ENCODE data around the gene UNC13B. TPM values are rescaled to one million over a fixed set of nuclear protein-coding genes. Genes with fewer than 3 reads are reported as not detected.
"Not testable (repeated sequence)": the region's sequence is repeated elsewhere in the genome, so short reads cannot be mapped to it uniquely, and the experiment has no call there.

The UNC13B gene
- total and polyA plus RNA-seq, 5 donors from 2014 or later = 0.14 to 0.96 (median 0.20) TPM; not detected in 2

GRCh38 chr9:35398651-35399335 is 237.0 kb downstream of the UNC13B start:
- ATAC-seq (ENCODE audit: low read depth in 2 of 2) (no peak), DNase-seq (no peak)
- Mint-ChIP-seq H3K27ac (no peak overlapping the region), H3K27me3 (peaks cover 1% of the 10 kb centered on the region), H3K9me3 (no peaks in the 10 kb centered on the region), H3K4me3 (no peak overlapping the region), H3K4me1 (no peaks in the 10 kb centered on the region), H3K36me3 (no peaks in the 10 kb centered on the region)
- no peaks in the 10 kb centered on the region for H3K9me3 ChIP-seq (ENCODE audit: control insufficient read depth in 2 of 2, low read length in 2 of 2)
- no peaks in the 10 kb centered on the region for H3K4me1 ChIP-seq (ENCODE audit: control insufficient read depth, insufficient read depth, low read length, poor library complexity, severe bottlenecking)
- no peak overlapping the region for H3K4me3 ChIP-seq (ENCODE audit: low read depth, low read length)
- H3K36me3 ChIP-seq (ENCODE audit: control insufficient read depth, insufficient read depth, low read length) = no peaks in the 10 kb centered on the region
- peaks cover 2% of the 10 kb centered on the region for H3K27me3 ChIP-seq (ENCODE audit: control insufficient read depth, insufficient read depth, low read length)
- H3K27ac ChIP-seq (ENCODE audit: insufficient read depth, low read length, poor library complexity, severe bottlenecking) = no peak overlapping the region

GRCh38 chr9:35404865-35405264 is 243.1 kb downstream of the UNC13B start:
- DNase-seq (no peak), ATAC-seq (ENCODE audit: low read depth in 2 of 2) (no peak)
- H3K27ac Mint-ChIP-seq = no peak overlapping the region
- Histone ChIP-seq H3K4me1 (ENCODE audit: control insufficient read depth, insufficient read depth, low read length, poor library complexity, severe bottlenecking) (no peaks in the 10 kb centered on the region), H3K27me3 (ENCODE audit: control insufficient read depth, insufficient read depth, low read length) (peaks cover 7% of the 10 kb centered on the region), H3K27ac (ENCODE audit: insufficient read depth, low read length, poor library complexity, severe bottlenecking) (no peak overlapping the region), H3K36me3 (ENCODE audit: control insufficient read depth, insufficient read depth, low read length) (no peaks in the 10 kb centered on the region), H3K9me3 (ENCODE audit: control insufficient read depth in 2 of 2, low read length in 2 of 2) (no peaks in the 10 kb centered on the region), H3K4me3 (ENCODE audit: low read depth, low read length) (no peak overlapping the region)
- no peak overlapping the region for H3K4me3 Mint-ChIP-seq
- H3K36me3 Mint-ChIP-seq = no peaks in the 10 kb centered on the region
- no peaks in the 10 kb centered on the region for H3K9me3 Mint-ChIP-seq
- peaks cover 0 to 5% (median 0%) of the 10 kb centered on the region in 4 donors for H3K4me1 Mint-ChIP-seq
- peaks cover 20% of the 10 kb centered on the region for H3K27me3 Mint-ChIP-seq

GRCh38 chr9:35406183-35406959 is 244.6 kb downstream of the UNC13B start:
- DNase-seq (peak in 2 of 3 donors; percentile 2 to 31), ATAC-seq (ENCODE audit: low read depth in 2 of 2) (no peak)
- Mint-ChIP-seq H3K4me3 (peak overlapping the region in 1 of 4 donors; percentile 46), H3K36me3 (no peaks in the 10 kb centered on the region), H3K27me3 (peaks cover 20% of the 10 kb centered on the region), H3K4me1 (peaks cover 0 to 5% (median 0%) of the 10 kb centered on the region in 4 donors), H3K27ac (peak overlapping the region in 1 of 3 donors; percentile 53), H3K9me3 (no peaks in the 10 kb centered on the region)
- Histone ChIP-seq H3K4me1 (ENCODE audit: control insufficient read depth, insufficient read depth, low read length, poor library complexity, severe bottlenecking) (no peaks in the 10 kb centered on the region), H3K9me3 (ENCODE audit: control insufficient read depth in 2 of 2, low read length in 2 of 2) (no peaks in the 10 kb centered on the region), H3K4me3 (ENCODE audit: low read depth, low read length) (no peak overlapping the region), H3K27ac (ENCODE audit: insufficient read depth, low read length, poor library complexity, severe bottlenecking) (no peak overlapping the region), H3K27me3 (ENCODE audit: control insufficient read depth, insufficient read depth, low read length) (peaks cover 7% of the 10 kb centered on the region), H3K36me3 (ENCODE audit: control insufficient read depth, insufficient read depth, low read length) (no peaks in the 10 kb centered on the region)

- Mint-ChIP-seq H3K27ac (no peak overlapping the region), H3K4me3 (no peak overlapping the region)
These were observed 246.0 kb downstream of the UNC13B start for GRCh38 chr9:35407846-35408245.

GRCh38 chr9:35409434-35409833 is 247.6 kb downstream of the UNC13B start:
- H3K27me3 Mint-ChIP-seq = peaks cover 28% of the 10 kb centered on the region
- not testable (repeated sequence) for H3K4me3 Mint-ChIP-seq; ATAC-seq (ENCODE audit: low read depth in 2 of 2); H3K4me1 Mint-ChIP-seq; H3K27me3 ChIP-seq (ENCODE audit: control insufficient read depth, insufficient read depth, low read length); H3K27ac Mint-ChIP-seq; H3K36me3 Mint-ChIP-seq; DNase-seq; H3K4me3 ChIP-seq (ENCODE audit: low read depth, low read length); H3K27ac ChIP-seq (ENCODE audit: insufficient read depth, low read length, poor library complexity, severe bottlenecking); H3K9me3 Mint-ChIP-seq; H3K9me3 ChIP-seq (ENCODE audit: control insufficient read depth in 2 of 2, low read length in 2 of 2); H3K4me1 ChIP-seq (ENCODE audit: control insufficient read depth, insufficient read depth, low read length, poor library complexity, severe bottlenecking); H3K36me3 ChIP-seq (ENCODE audit: control insufficient read depth, insufficient read depth, low read length)

More at GRCh38 chr9:35407846-35408245, 246.0 kb downstream of the UNC13B start:
- H3K4me1 Mint-ChIP-seq = peaks cover 0 to 5% (median 0%) of the 10 kb centered on the region in 4 donors
- ATAC-seq (ENCODE audit: low read depth in 2 of 2) (no peak), DNase-seq (no peak)
- H3K27me3 Mint-ChIP-seq = peaks cover 26% of the 10 kb centered on the region
- H3K36me3 ChIP-seq (ENCODE audit: control insufficient read depth, insufficient read depth, low read length) = no peaks in the 10 kb centered on the region
- no peaks in the 10 kb centered on the region for H3K4me1 ChIP-seq (ENCODE audit: control insufficient read depth, insufficient read depth, low read length, poor library complexity, severe bottlenecking)
- no peaks in the 10 kb centered on the region for H3K36me3 Mint-ChIP-seq
- H3K27me3 ChIP-seq (ENCODE audit: control insufficient read depth, insufficient read depth, low read length) = peaks cover 7% of the 10 kb centered on the region
- no peak overlapping the region for H3K27ac ChIP-seq (ENCODE audit: insufficient read depth, low read length, poor library complexity, severe bottlenecking)
- no peak overlapping the region for H3K4me3 ChIP-seq (ENCODE audit: low read depth, low read length)
- H3K9me3 ChIP-seq (ENCODE audit: control insufficient read depth in 2 of 2, low read length in 2 of 2) = no peaks in the 10 kb centered on the region
- no peaks in the 10 kb centered on the region for H3K9me3 Mint-ChIP-seq

- Mint-ChIP-seq H3K4me1 (no peaks in the 10 kb centered on the region), H3K4me3 (no peak overlapping the region), H3K9me3 (peaks cover 0 to 2% (median 0%) of the 10 kb centered on the region in 7 donors), H3K27me3 (peaks cover 48% of the 10 kb centered on the region), H3K36me3 (no peaks in the 10 kb centered on the region), H3K27ac (no peak overlapping the region)
- Histone ChIP-seq H3K4me1 (ENCODE audit: control insufficient read depth, insufficient read depth, low read length, poor library complexity, severe bottlenecking) (no peaks in the 10 kb centered on the region), H3K36me3 (ENCODE audit: control insufficient read depth, insufficient read depth, low read length) (no peaks in the 10 kb centered on the region), H3K27me3 (ENCODE audit: control insufficient read depth, insufficient read depth, low read length) (peaks cover 7% of the 10 kb centered on the region), H3K4me3 (ENCODE audit: low read depth, low read length) (no peak overlapping the region), H3K9me3 (ENCODE audit: control insufficient read depth in 2 of 2, low read length in 2 of 2) (no peaks in the 10 kb centered on the region), H3K27ac (ENCODE audit: insufficient read depth, low read length, poor library complexity, severe bottlenecking) (no peak overlapping the region)
- DNase-seq (no peak), ATAC-seq (ENCODE audit: low read depth in 2 of 2) (no peak)
These were observed 253.1 kb downstream of the UNC13B start for GRCh38 chr9:35414889-35415288.

GRCh38 chr9:35415402-35416097 is 253.7 kb downstream of the UNC13B start:
- H3K36me3 Mint-ChIP-seq = no peaks in the 10 kb centered on the region
- H3K27ac ChIP-seq (ENCODE audit: insufficient read depth, low read length, poor library complexity, severe bottlenecking) = no peak overlapping the region
- peaks cover 0 to 2% (median 0%) of the 10 kb centered on the region in 7 donors for H3K9me3 Mint-ChIP-seq
- no peaks in the 10 kb centered on the region for H3K4me1 Mint-ChIP-seq
- no peaks in the 10 kb centered on the region for H3K4me1 ChIP-seq (ENCODE audit: control insufficient read depth, insufficient read depth, low read length, poor library complexity, severe bottlenecking)
- DNase-seq (peak in 1 of 3 donors; percentile 4), ATAC-seq (ENCODE audit: low read depth in 2 of 2) (no peak)
- peaks cover 7% of the 10 kb centered on the region for H3K27me3 ChIP-seq (ENCODE audit: control insufficient read depth, insufficient read depth, low read length)
- H3K27me3 Mint-ChIP-seq = peaks cover 54% of the 10 kb centered on the region
- no peak overlapping the region for H3K4me3 ChIP-seq (ENCODE audit: low read depth, low read length)
- no peaks in the 10 kb centered on the region for H3K36me3 ChIP-seq (ENCODE audit: control insufficient read depth, insufficient read depth, low read length)
- H3K9me3 ChIP-seq (ENCODE audit: control insufficient read depth in 2 of 2, low read length in 2 of 2) = no peaks in the 10 kb centered on the region
- H3K4me3 Mint-ChIP-seq = no peak overlapping the region
- no peak overlapping the region for H3K27ac Mint-ChIP-seq

Data from CD4-positive, CD25-positive, alpha-beta regulatory T cell (primary cell).